ENCODE results near the gene GOLGA7B.

The GOLGA7B gene

GRCh38 chr10:97895915-97896314, 46.3 kb downstream of the GOLGA7B start:
- WGBS (ENCODE audit: insufficient coverage): 75% methylated on average over 4 of the region's 9 CpGs
- POLR2A ChIA-PET: no interaction called here

DNA sequence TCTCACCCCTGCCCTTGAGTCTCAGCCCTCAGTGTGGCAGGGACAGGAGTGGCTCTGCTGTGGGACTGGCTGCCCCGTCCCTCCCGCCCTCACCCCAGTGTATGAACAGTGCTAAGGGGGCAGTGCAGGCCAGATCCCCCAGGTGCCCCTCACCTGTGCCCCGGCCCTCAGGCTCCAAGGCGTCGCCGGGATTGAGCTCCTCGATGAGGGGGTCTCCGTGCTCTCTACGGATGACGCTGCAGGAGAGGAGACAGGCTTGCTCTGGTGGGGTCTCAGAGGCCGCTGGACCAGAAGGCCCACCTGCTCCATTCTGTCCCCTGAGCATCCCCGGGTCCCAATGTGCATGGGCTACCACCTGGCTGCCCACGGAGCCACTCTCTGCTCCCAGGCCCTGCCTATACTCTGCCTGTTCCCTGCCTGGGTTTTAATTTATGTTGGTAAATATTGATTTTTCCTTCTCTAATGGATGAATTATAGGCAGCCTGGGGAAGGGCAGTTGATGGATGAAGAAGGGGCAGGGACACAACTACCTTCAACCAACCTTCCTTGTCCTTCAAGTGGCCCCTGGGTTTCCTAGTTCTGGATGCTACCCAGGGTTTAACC, 47.2 kb downstream of the GOLGA7B start:
- Histone ChIP-seq H3K9me3 (ENCODE audit: control extremely low read depth in 1 of 5, control insufficient read depth in 4 of 5, insufficient read depth in 2 of 5, low read depth in 1 of 5, low read length in 4 of 5) (no peaks in the 10 kb centered on the region), H3K27me3 (replicated peaks in 2 of 5; ENCODE audit: control insufficient read depth in 4 of 5, insufficient read depth in 5 of 5, low read length in 4 of 5) (peaks cover 0 to 18% (median 5%) of the 10 kb centered on the region in 5 experiments), H3K36me3 (ENCODE audit: control insufficient read depth in 4 of 4, insufficient read depth in 4 of 4, low read length in 3 of 4) (no peaks in the 10 kb centered on the region), H3K27ac (ENCODE audit: insufficient read depth in 1 of 2, low read depth in 1 of 2, low read length in 2 of 2, poor library complexity in 1 of 2, severe bottlenecking in 2 of 2) (no peak overlapping the region), H3K4me1 (ENCODE audit: control extremely low read depth in 1 of 4, control insufficient read depth in 4 of 4, insufficient read depth in 4 of 4, low read length in 3 of 4) (no peaks in the 10 kb centered on the region), H3K4me3 (ENCODE audit: control insufficient read depth in 1 of 7, extremely low read depth in 1 of 7, insufficient read depth in 4 of 7, low read depth in 2 of 7, low read length in 6 of 7) (no peak overlapping the region)
- POLR2A ChIA-PET: no interaction called here
- DNase-seq: no peak
- CTCF ChIA-PET: interaction anchor here (1.9 kb wide), 1 partner anchor 18 kb away, joined by 11 read pairs; no protein-coding TSS in a partner anchor
- WGBS (ENCODE audit: insufficient coverage): 96% methylated on average over 12 of the region's 13 CpGs

More at GRCh38 chr10:97895915-97896314, 46.3 kb downstream of the GOLGA7B start:
- CTCF ChIA-PET: no interaction called here
- H3K36me3 ChIP-seq (ENCODE audit: control insufficient read depth in 4 of 4, insufficient read depth in 4 of 4, low read length in 3 of 4): no peaks in the 10 kb centered on the region
- H3K4me1 ChIP-seq (ENCODE audit: control extremely low read depth in 1 of 4, control insufficient read depth in 4 of 4, insufficient read depth in 4 of 4, low read length in 3 of 4): no peaks in the 10 kb centered on the region
- H3K9me3 ChIP-seq (ENCODE audit: control extremely low read depth in 1 of 5, control insufficient read depth in 4 of 5, insufficient read depth in 2 of 5, low read depth in 1 of 5, low read length in 4 of 5): no peaks in the 10 kb centered on the region
- H3K27ac ChIP-seq (ENCODE audit: insufficient read depth in 1 of 2, low read depth in 1 of 2, low read length in 2 of 2, poor library complexity in 1 of 2, severe bottlenecking in 2 of 2): no peak overlapping the region
- no peak overlapping the region for H3K4me3 ChIP-seq (ENCODE audit: control insufficient read depth in 1 of 7, extremely low read depth in 1 of 7, insufficient read depth in 4 of 7, low read depth in 2 of 7, low read length in 6 of 7)
- H3K27me3 ChIP-seq (replicated peaks in 2 of 5; ENCODE audit: control insufficient read depth in 4 of 5, insufficient read depth in 5 of 5, low read length in 4 of 5): peaks cover 0 to 18% (median 7%) of the 10 kb centered on the region in 5 experiments
- no peak for DNase-seq

DNA sequence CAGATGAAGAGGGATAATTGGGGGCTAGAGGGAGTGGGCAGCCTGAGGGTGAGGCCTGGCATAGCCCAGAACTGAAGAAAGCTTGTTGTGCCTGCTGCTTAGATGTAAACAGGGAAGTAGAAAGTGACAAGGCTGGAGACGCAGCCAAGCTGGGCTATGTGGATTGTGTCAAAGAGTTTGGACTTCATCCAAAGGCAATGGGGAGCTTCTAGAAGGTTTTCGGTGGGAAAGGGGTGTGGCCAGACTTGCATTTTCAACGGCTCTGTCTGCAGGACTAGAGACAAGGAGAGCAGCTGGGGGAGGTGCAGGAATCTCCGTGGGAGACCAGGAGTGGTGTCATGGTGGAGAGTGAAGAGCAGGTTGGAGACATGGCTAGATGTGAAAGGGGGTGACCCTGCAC, 48.8 kb downstream of the GOLGA7B start:
- DNase-seq: peak in 2 of 3 donors; percentile 26 to 36
- Histone ChIP-seq H3K9me3 (ENCODE audit: control extremely low read depth in 1 of 5, control insufficient read depth in 4 of 5, insufficient read depth in 2 of 5, low read depth in 1 of 5, low read length in 4 of 5) (no peaks in the 10 kb centered on the region), H3K27ac (ENCODE audit: insufficient read depth in 1 of 2, low read depth in 1 of 2, low read length in 2 of 2, poor library complexity in 1 of 2, severe bottlenecking in 2 of 2) (no peak overlapping the region), H3K36me3 (ENCODE audit: control insufficient read depth in 4 of 4, insufficient read depth in 4 of 4, low read length in 3 of 4) (no peaks in the 10 kb centered on the region), H3K4me3 (ENCODE audit: control insufficient read depth in 1 of 7, extremely low read depth in 1 of 7, insufficient read depth in 4 of 7, low read depth in 2 of 7, low read length in 6 of 7) (no peak overlapping the region), H3K4me1 (ENCODE audit: control extremely low read depth in 1 of 4, control insufficient read depth in 4 of 4, insufficient read depth in 4 of 4, low read length in 3 of 4) (no peaks in the 10 kb centered on the region), H3K27me3 (replicated peaks in 2 of 5; ENCODE audit: control insufficient read depth in 4 of 5, insufficient read depth in 5 of 5, low read length in 4 of 5) (peaks cover 0 to 18% (median 5%) of the 10 kb centered on the region in 5 experiments)
- CTCF ChIA-PET: interaction anchor here (0.6 to 1.9 kb wide), 3 partner anchors 8 to 143 kb away, joined by 3 to 11 read pairs (median 3); no protein-coding TSS in a partner anchor
- 29% methylated on average over 3 of the region's 4 CpGs for WGBS (ENCODE audit: insufficient coverage)
- POLR2A ChIA-PET: no interaction called here

GRCh38 chr10:97901381-97901780, 51.7 kb downstream of the GOLGA7B start:
- H3K27ac ChIP-seq (ENCODE audit: insufficient read depth in 1 of 2, low read depth in 1 of 2, low read length in 2 of 2, poor library complexity in 1 of 2, severe bottlenecking in 2 of 2): no peak overlapping the region
- H3K9me3 ChIP-seq (ENCODE audit: control extremely low read depth in 1 of 5, control insufficient read depth in 4 of 5, insufficient read depth in 2 of 5, low read depth in 1 of 5, low read length in 4 of 5): no peaks in the 10 kb centered on the region
- H3K4me3 ChIP-seq (ENCODE audit: control insufficient read depth in 1 of 7, extremely low read depth in 1 of 7, insufficient read depth in 4 of 7, low read depth in 2 of 7, low read length in 6 of 7): no peak overlapping the region
- POLR2A ChIA-PET: no interaction called here
- H3K36me3 ChIP-seq (ENCODE audit: control insufficient read depth in 4 of 4, insufficient read depth in 4 of 4, low read length in 3 of 4): no peaks in the 10 kb centered on the region
- DNase-seq: no peak
- H3K4me1 ChIP-seq (ENCODE audit: control extremely low read depth in 1 of 4, control insufficient read depth in 4 of 4, insufficient read depth in 4 of 4, low read length in 3 of 4): peaks cover 0 to 7% (median 2%) of the 10 kb centered on the region in 4 experiments
- 97% methylated on average over 9 of the region's 12 CpGs for WGBS (ENCODE audit: insufficient coverage)
- CTCF ChIA-PET: interaction anchor here (4.6 kb wide), 1 partner anchor 13 kb away, joined by 28 read pairs; no protein-coding TSS in a partner anchor
- H3K27me3 ChIP-seq (replicated peaks in 2 of 5; ENCODE audit: control insufficient read depth in 4 of 5, insufficient read depth in 5 of 5, low read length in 4 of 5): peaks cover 0 to 8% (median 3%) of the 10 kb centered on the region in 5 experiments

DNA sequence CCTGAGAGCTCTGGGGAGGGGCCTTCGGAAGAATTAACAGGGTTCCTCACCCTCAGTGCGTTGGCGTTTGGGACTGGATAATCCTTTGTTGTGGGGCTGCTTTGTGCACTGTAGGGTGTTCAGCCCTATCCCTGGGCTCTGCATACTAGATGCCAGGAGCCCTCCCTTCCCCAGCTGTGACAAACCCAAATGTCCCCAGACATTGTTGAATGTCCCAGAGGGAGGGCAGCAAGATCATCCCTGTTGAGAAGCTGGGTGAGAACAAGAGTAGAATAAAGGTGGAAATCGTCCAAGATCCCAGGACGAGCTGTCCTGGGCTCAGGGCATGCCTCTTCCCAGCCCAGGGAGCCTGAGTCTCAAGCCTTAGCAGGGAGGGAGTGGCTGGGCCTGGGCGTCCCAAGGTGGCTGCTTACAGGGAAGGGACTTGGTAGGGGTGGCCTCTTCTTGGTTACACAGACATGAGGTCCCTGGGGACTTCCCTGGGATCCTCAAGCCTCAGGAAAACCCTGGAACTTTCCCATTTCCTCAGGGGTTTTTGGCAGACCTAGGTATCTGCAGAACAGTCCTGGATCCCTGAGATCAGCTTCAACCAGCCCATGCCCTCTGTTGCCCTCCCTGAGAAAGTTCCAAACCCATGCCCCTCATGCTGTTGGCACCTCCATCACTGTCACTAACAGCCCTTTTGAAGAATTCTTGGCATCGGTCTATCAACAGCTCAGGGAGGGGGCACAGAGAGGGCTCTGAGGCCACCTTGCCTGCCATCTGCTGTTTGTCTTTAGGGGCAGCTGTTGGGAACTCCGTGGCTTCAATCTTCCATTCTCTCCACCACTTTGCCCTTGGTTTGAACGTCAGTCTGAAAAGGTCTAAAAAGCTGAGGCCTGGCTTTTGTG, 53.7 kb downstream of the GOLGA7B start:
- H3K9me3 ChIP-seq (ENCODE audit: control extremely low read depth in 1 of 5, control insufficient read depth in 4 of 5, insufficient read depth in 2 of 5, low read depth in 1 of 5, low read length in 4 of 5): no peaks in the 10 kb centered on the region
- H3K4me3 ChIP-seq (ENCODE audit: control insufficient read depth in 1 of 7, extremely low read depth in 1 of 7, insufficient read depth in 4 of 7, low read depth in 2 of 7, low read length in 6 of 7): no peak overlapping the region
- ChIA-PET POLR2A (no interaction called here), CTCF (interaction anchor here (0.8 to 4.6 kb wide), 5 partner anchors 8 to 138 kb away, joined by 3 to 28 read pairs (median 4); no protein-coding TSS in a partner anchor)
- no peaks in the 10 kb centered on the region for H3K36me3 ChIP-seq (ENCODE audit: control insufficient read depth in 4 of 4, insufficient read depth in 4 of 4, low read length in 3 of 4)
- no peak overlapping the region for H3K27ac ChIP-seq (ENCODE audit: insufficient read depth in 1 of 2, low read depth in 1 of 2, low read length in 2 of 2, poor library complexity in 1 of 2, severe bottlenecking in 2 of 2)
- WGBS (ENCODE audit: insufficient coverage): 96% methylated on average over 5 of the region's 9 CpGs
- H3K4me1 ChIP-seq (ENCODE audit: control extremely low read depth in 1 of 4, control insufficient read depth in 4 of 4, insufficient read depth in 4 of 4, low read length in 3 of 4): peaks cover 0 to 7% (median 2%) of the 10 kb centered on the region in 4 experiments
- no peak for DNase-seq
- H3K27me3 ChIP-seq (replicated peaks in 2 of 5; ENCODE audit: control insufficient read depth in 4 of 5, insufficient read depth in 5 of 5, low read length in 4 of 5): peaks cover 0 to 13% (median 6%) of the 10 kb centered on the region in 5 experiments

DNA sequence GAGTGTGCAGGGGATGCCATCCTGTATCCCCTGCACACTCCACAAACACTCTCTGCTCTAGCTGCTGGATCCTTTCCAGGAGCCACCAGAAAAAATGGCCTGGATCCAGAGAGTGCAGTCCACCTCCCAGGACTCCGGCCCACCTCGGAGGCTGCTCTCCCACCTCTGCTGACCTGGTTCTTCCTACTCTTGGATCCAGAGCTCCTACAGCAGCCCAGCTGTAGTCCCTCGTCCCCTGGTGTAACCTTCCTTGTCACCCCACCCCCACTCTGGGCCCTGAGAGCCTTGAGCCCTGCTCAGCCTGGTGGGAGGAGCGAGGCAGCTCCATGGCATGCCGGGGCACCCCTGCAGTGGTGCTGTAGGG, 54.4 kb downstream of the GOLGA7B start:
- CTCF ChIA-PET: interaction anchor here (1.0 to 4.6 kb wide), 3 partner anchors 10 to 16 kb away, joined by 4 to 28 read pairs (median 4); no protein-coding TSS in a partner anchor
- H3K27me3 ChIP-seq (replicated peaks in 2 of 5; ENCODE audit: control insufficient read depth in 4 of 5, insufficient read depth in 5 of 5, low read length in 4 of 5): peaks cover 0 to 13% (median 7%) of the 10 kb centered on the region in 5 experiments
- no peaks in the 10 kb centered on the region for H3K36me3 ChIP-seq (ENCODE audit: control insufficient read depth in 4 of 4, insufficient read depth in 4 of 4, low read length in 3 of 4)
- H3K9me3 ChIP-seq (ENCODE audit: control extremely low read depth in 1 of 5, control insufficient read depth in 4 of 5, insufficient read depth in 2 of 5, low read depth in 1 of 5, low read length in 4 of 5): no peaks in the 10 kb centered on the region
- no peak for DNase-seq
- no peak overlapping the region for H3K27ac ChIP-seq (ENCODE audit: insufficient read depth in 1 of 2, low read depth in 1 of 2, low read length in 2 of 2, poor library complexity in 1 of 2, severe bottlenecking in 2 of 2)
- peaks cover 0 to 7% (median 2%) of the 10 kb centered on the region in 4 experiments for H3K4me1 ChIP-seq (ENCODE audit: control extremely low read depth in 1 of 4, control insufficient read depth in 4 of 4, insufficient read depth in 4 of 4, low read length in 3 of 4)
- no peak overlapping the region for H3K4me3 ChIP-seq (ENCODE audit: control insufficient read depth in 1 of 7, extremely low read depth in 1 of 7, insufficient read depth in 4 of 7, low read depth in 2 of 7, low read length in 6 of 7)
- 100% methylated on average over 2 of the region's 5 CpGs for WGBS (ENCODE audit: insufficient coverage)
- POLR2A ChIA-PET: no interaction called here

Measured in common myeloid progenitor, CD34-positive (primary cell).